Loucy (cell line): ENCODE measurements around the gene LRRC4.

Experiments
- EZH2phosphoT487 ChIP-seq: fragments of 200-600 bp; IDR thresholded peaks from 2 replicates; pipeline ENCODE4 v1.6.1; 2018; ENCODE audit warnings: antibody characterized with exemption, mild to moderate bottlenecking, moderate library complexity, borderline replicate concordance
- TF ChIP-seq, protein P1 (sequence below): fragments of 200-600 bp; sonication (generic); conservative IDR thresholded peaks from 2 replicates; pipeline ENCODE4 v1.5.1; 2014; ENCODE audit warnings: mild to moderate bottlenecking, antibody characterized with exemption, low read length

- TF ChIP-seq, protein P1, sequence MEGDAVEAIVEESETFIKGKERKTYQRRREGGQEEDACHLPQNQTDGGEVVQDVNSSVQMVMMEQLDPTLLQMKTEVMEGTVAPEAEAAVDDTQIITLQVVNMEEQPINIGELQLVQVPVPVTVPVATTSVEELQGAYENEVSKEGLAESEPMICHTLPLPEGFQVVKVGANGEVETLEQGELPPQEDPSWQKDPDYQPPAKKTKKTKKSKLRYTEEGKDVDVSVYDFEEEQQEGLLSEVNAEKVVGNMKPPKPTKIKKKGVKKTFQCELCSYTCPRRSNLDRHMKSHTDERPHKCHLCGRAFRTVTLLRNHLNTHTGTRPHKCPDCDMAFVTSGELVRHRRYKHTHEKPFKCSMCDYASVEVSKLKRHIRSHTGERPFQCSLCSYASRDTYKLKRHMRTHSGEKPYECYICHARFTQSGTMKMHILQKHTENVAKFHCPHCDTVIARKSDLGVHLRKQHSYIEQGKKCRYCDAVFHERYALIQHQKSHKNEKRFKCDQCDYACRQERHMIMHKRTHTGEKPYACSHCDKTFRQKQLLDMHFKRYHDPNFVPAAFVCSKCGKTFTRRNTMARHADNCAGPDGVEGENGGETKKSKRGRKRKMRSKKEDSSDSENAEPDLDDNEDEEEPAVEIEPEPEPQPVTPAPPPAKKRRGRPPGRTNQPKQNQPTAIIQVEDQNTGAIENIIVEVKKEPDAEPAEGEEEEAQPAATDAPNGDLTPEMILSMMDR = no peak
- TF ChIP-seq EZH2phosphoT487 = no peak
These were observed 22.8 kb upstream of the LRRC4 start for GRCh38 chr7:128053991-128054390.
